Fibroblast of peridontal ligament (primary cell): ENCODE results near the gene ALK.

Experiments
- DNase-seq: peaks from one replicate; pipeline ENCODE4 v3.0.0-alpha.2; 2010; ENCODE audit errors: extremely low read depth

The ALK gene

DNA sequence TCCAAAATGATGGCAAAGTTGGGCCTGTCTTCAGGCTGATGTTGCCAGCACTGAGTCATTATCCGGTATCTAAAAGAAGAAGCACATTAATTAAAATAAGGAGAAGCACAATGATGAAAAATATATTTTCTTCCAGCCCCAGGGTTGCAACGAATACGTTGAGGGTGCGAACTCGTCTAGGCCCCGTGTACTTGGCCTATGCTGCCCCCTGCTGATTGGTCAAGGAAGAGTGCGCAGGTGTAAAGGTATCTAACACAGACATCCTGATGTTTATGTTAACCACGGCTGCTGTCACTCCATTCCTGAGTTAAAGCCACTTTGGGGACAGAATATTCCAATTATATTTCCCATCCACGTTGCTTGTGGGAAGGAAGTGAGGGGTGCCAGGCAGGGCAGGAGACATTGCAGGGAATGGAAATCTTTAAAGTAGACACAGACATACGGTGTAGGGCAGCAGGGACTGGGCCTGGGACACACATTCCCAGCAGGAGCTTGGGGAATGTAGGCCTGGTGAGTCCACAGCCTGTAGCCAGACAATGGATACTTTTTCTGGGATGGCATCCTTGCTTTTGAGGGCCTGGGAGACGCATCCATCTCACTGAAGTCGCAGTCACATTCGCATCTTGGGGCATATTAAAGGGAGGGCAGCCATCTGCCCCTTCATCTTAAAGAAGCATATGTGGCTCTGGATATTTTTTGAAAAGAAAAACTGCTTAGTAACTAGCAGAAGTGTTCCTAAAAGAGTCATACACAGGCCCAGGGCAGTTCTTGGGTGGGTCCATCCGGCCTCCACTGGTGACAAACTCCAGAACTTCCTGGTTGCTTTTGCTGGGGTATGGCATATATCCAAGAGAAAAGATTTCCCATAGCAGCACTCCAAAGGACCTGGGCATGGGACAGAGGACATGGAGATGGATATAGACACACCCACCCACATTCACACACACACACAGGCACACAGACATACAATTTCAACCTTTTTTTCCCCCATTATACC, 724.3 kb downstream of the ALK start:
- peak; percentile 48 for DNase-seq

DNA sequence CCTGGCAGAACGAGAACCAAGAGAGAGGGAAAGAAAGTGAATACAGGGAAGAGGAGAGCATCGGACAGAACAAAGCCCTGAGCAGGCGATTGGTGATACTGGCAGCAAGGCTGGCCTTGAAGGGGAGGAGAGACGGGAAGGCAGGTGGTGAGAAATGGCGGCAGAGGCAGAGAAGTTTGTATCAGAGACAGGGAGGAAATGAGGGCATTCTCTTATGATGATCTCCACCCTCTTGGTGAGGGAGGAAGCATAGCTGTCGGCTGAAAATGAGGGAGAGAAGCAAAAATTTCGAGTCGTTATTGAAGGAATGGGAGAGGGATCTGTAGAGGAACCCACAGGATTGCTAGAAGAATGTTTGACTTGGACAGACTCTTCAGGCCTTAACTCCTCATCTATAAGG, 725.6 kb downstream of the ALK start:
- no peak for DNase-seq

DNA sequence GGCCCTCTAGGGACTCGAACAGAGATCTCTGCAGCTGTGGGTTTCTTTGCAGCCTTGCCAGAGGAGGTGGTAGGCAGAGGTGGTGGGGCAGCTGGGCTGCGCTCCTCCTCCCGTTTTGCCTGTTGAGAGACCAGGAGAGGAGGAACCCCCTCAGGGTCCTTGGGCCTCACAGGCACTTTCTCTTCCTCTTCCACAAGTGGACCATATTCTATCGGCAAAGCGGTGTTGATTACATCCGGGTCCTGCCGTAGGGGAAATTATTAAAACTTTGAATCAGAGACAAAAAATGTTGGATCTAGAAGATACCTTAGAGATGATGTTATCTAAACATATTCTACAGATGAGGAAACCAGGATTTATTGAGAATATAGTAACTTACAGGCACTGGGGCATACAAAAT, 727.7 kb downstream of the ALK start:
- DNase-seq = no peak

DNA sequence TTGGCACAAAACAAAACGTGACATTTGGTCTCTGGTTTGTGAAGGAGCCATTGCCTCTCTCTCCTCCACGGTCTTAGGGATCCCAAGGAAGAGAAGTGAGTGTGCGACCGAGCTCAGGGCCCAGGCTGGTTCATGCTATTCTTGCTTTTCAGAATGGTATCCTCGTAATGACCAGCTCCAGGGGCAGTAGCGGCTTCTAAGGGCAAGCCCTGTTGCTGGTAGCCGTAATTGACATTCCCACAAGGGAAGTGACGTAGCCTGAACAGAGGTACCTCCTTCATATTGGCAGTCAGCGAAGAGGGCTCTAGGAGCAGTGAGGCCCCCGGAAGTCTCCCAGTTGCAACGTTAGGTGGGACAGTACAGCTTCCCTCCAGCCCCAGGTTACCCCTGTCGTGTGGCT, 728.3 kb downstream of the ALK start:
- no peak for DNase-seq

DNA sequence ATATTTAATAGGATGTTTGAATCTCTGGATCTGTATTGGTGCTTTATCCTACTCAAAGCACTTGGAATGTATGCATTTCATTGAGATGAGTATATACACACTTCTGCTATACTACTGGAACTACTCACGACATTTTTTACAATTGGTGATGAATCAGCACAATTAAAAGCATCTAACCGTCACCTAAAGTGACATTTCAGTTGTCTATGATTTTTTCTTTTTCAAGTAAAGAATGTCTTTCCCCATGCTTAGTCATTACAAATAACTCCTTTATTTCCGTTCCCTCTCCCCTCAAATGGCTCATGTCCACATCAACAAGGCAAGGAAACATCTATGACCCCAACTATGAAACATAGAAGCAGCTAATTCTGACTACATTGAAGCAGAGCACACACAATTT, 728.9 kb downstream of the ALK start:
- DNase-seq = no peak

DNA sequence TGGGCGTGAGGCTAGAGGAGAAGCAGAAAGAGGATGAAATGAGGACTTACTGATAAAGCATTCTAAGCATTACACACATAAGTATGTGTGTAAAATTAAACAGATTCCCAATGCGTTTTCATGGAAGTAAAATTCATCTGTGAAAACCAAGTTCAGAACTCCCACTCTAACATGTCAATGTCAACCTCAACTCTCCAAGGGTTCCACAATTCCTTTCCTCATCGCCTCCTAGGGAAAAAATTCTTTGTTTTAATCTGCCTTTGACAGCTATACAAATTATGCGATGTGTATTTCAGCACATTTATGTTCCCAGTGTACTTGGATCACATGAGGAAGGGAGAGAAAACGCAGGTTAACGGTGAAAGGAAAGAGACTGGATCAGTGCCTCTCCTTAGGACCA, 729.6 kb downstream of the ALK start:
- DNase-seq = no peak

DNA sequence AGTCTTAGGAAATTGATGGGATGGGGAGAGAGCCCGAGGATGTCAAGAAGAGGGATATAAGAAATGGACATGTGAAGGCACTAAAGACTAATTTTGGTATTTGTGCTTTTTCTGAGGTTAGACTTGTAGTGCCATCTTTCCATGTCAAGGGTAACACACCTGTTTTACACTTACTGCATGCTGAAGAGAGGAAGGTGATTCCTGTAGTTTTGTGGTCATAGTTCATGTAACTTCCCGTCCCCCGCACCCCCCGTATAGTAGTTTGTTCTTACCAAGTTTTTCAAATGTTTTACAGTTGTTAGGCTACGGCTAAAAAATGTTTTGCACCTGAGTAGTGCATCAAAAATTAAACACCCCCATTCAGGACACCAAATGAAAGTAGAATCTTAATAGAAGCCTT, 732.3 kb downstream of the ALK start:
- no peak for DNase-seq

DNA sequence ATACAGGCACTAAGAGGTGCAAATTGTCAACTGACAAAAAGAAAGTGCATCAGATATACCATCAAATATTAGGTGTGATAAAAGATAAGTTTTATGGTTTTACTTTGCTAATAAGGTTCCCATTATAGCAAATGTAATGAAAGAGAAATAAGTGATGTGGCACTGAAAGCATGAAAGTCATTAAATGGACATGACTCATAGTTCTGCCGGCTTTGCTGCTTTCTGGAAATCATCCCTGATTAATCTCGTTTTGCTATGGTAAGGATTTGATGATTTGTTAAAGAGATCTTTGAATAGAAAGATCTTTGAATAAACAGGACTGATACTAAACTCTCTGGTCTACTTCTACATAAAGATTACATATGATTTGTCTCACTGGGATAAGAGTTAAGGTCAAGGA, 733.5 kb downstream of the ALK start:
- DNase-seq = peak; percentile 50

DNA sequence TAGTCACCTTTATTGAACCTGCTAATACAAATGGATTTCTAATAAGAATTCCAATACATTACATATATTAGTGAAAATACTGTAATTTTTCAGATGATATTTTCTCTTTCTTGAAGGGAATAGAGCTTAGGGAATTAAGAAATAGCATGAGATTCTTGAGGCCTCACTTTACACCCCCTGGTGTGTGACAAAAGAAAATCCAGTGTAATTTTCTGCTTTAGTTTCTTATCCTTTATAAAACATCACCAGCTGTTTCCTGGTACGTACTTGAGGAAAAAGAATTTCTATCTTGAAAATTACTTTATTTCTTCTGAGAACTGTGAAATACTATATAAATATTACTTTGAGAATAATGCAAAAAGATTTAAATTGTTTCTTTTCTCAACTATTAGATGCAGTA, 734.6 kb downstream of the ALK start:
- DNase-seq = no peak

DNA sequence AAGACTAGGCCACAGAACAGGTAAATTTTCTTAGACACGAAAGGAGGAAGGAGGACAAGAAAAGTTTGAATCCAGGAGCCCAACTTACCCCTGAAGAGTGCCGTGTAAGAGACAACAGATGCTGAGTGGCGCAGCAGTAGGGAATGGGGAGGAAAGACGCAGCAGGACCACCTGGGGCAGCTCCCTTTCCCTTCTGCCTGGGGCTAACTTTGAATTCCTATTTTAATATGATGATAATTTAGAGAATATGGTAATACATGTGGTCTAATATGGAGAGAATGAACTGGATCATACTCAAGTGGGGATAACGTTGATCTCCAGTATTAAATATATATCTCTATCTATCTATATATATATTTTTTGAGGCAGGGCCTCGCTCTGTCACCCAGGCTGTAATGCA, 736.9 kb downstream of the ALK start:
- no peak for DNase-seq

DNA sequence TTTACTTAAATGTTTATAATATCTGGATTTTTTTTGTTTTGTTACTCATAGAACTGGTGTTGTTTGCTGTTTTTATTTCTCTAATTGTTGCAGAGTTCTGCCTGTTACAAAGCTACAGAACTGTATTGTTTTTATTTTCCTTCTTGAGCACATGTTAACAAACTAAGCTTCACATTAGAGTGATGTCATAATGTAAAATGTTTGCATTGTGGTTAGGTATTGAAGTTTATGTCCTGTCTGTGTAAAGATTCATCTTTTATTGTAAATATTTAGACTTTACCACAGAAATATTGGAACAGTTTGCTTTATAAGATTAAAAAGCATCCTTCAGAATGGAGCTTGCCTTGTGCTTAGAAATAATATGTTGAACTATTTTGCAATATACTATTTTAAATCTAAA, 738.5 kb downstream of the ALK start:
- DNase-seq = no peak

DNA sequence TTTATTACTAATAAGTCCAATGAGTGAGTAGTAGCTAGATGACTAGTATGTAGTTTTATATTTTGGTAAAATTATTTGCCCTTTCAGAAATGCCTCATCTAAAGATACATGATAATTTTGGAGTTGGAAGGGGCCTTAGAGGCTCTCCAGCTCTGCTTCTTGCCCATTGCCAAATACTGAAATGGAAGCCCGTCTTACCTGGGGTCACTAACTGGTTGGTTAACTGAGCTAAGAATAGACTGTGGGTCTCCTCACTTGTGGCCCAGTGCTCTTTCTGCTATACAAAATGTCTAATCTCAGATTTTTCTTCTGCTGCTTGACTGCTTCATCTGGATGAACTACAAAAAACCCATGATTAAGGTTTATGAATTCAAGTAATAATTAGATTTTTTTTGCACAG, 739.1 kb downstream of the ALK start:
- DNase-seq = no peak

DNA sequence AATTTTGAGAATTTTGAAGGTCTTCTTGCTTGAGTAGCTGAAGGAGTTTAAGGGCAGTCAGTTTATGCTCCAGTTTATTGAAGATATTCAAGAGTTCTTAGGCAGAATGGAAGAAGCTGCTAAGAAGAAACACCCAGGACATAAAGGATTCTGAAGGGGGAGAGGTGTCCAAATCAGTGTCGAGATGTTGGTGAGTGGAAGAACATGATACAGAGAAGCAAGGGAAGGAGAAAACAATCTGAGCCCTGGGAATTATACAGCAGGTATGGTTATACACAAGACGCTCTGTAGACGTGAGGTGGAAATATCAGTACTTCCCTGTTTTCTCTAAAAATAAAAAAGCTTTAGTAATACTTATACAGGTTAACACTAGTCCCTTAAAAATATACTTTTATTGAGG, 746.0 kb downstream of the ALK start:
- DNase-seq = no peak

DNA sequence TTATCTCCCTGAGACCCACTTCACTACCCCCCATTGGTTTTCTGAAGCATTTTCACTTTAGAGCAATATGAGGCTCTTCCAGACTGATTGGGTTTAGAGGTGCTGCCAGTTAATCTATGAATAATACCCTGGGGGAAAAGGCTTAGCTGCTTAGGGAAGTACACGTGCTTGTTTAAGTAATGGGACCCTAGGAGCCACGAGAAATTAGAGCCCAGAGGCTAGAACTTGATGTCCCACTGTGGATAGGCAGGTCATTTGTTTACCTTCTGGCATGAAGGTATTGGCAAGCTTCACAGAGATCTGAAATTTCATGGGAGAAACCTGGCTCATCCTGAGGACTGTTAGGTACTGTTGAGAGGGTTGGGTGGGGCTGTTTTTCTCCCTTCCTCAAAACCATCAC, 746.4 kb downstream of the ALK start:
- no peak for DNase-seq

DNA sequence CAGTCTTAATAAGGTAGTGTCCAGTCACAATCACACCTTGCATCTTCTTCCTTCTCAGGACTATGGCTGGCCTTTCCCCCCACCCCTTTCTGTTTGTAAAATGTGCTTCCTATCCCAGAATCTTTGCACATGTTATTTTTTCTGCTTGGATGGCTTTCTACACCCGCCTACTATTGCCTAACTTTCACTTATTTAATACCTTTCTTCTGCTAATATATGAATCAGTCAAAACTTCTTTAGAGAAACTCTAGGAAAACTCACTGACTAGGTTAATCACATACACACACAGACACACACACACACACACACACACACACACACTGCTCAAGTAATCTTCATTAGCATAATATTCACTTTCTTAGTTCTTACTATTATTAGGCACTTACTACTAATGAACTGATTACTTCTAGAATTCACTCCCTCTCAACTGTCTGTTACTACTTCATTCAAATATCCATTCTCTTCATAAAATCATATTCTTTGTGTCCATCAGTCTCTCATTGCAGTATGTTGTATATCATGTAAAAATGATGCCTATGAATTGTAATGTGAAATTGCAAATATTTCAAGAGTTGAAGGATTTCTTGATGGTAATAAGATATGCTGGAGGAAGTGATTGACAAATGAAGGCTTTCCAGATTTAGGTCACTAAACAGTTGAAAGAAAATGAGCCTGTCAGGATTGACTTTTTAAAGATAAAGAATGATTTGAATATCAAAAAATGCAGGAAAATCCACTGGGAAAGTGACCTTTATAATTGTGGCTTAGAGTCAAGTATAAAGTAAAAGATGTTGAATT, 754.9 kb downstream of the ALK start:
- peak; percentile 49 for DNase-seq

DNA sequence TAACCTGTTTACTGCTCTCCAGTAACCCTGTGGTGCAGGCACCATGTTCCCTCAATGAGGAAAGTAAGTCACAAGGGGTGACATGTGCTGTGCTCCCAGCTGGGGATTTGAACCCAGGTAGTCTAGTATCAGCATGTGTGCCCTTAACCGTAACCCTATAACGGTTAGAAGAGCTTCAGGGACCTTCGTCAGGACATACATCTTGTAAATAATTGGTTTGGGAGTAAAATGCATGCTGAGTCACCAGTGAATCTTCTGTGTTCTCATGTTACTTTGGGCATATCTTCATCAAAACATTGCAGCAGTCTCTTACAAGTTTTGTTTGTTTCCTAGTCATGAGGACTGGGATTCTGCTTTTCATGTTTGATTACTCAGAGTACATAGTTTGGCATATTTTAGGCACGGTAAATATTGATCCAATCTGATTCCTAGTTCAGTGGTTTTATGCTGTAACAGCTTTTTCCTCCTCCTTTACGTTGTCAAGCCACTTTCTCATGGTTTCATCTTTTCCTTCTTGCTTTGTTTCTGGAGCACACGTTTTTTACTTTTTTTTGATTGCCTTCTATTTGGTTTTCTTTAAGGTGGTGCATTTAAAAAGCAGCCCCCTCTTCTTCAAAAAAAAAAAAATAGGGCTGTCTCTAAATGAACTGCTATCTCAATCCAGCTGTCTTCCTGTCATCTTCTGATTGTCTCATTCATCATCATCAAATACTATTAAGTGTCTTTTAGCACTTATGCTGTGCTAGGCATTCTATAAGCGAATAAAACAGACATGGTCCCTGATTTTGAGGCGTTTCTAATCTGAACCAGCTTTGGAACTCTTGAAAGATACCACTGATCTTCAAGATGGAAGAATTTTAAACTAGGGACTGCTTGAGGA, 755.8 kb downstream of the ALK start:
- DNase-seq = peak; percentile 90

DNA sequence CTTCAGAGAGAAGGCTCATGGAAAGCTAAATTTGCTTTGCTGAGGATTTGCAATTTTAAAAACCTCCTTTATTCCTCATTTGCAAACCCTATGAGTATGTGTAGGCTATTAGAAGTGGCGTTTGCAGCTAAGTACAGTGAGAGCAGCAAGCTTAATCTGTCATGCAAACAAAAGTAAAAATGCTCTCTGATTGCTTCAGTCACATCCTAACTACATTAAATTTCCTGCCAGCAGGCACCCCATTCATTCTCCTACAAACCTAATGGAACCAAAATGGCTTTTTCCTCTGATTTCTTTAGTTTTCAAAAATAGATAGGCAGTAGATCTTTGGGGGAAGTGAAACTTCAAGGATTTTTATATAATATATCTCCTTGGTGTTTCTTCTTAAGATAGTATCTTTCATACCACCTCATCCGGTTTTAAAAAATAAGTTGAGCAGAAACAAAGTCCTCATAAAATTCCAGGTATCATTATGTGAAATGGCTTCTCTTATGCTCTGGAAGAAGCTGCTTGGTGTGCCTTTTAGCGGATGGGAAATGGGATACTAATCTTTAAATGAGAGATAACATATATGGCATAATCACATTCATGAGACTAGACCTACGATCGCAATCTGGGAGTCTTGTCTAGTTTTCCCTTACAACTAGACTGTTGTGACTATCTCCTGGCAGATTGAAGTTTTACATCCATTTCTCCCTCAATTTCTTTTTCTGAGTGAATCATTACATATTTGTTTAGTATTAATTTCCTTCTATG, 757.1 kb downstream of the ALK start:
- DNase-seq = no peak

DNA sequence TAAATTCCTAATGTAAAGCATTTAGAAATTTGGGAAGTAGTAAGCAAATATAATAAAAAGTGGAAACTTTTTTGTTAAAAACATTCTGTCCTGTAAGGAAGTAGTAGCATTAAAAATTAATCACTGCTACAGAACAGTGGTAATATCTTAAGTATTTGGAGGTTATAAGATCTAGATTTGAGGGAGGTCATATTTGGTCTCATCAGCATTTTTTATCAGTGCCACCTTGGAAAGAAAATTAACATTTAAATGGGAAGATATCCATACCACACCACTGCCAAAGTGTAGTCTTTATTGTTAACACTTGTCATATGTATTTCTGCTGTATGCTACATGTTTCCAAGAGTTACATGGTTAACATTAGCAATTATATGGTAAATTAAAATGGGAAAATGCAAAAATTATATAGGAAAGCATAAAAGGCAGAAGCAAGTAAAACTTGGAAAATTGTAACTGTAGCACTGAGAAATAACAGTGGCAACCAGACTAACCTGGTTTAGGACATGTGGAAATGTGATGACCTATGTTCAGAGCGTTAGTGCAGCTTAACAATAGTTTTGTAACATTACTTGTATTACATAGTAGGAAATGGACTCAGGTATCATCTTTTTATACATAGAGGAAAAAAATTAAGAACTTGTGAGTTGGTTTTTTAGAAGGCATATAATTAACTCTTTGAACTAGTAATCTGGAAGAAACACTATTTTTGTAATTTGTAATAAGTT, 759.0 kb downstream of the ALK start:
- no peak for DNase-seq

DNA sequence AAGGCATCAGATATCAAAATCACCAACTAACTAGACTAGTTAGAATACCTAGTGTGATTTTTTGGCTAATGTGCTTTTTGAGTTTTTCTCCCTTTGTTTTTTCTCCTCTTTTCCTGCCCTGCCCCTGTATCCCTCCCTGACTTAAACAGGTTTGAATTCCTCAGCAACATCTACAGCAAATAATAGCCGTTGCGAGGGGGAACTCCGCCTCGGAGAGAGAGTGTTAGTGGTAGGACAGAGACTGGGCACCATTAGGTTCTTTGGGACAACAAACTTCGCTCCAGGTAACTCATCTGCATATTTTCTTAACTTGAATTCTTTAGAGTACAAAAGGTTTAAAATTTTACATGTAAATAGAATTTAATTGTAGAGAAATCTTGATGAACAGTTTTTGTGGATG, 761.2 kb downstream of the ALK start:
- DNase-seq = no peak

DNA sequence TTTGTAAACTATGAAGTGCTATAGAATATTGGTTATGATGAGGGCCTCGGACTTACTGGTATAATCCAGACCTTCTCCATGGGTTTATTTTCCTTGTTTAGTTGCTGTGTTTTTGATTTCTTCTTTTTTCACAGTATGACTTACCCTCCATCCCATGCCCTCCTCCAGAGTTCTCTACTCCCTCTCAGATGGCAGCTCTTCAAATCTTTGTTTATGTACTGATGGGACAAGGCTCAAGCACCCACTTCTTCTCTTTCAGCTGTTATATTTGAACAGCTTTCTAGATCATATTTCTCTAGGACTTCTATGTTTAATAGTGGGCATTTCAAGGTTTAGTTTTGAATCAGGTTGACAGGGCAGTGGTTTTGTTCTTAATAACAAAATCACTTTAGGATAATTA, 762.3 kb downstream of the ALK start:
- no peak for DNase-seq

DNA sequence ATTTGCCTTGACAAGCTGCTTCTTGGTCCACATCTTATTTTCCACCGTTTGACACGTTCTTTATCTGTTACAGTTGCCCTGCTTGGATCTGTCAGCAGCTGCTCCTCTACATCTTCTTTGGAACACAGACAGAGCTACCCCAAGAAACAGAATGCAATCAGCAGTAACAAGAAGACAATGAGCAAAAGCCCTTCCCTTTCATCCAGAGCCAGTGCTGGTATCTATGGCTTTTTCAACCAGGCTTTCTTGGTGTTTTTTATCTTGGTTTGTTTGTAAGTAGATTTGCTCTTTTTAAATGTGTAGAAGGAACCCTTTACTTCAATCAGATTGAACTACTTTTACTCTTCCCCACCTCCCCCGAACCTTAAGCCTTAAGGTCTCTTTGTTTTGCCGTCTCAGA, 764.3 kb downstream of the ALK start:
- no peak for DNase-seq
